A549 (cell line): ENCODE measurements around the gene CX3CR1. TPM values are rescaled to one million over a fixed set of nuclear protein-coding genes. Genes with fewer than 3 reads are reported as not detected.

Experiments used
- ATAC-seq, 2 experiments: fragments of 200-7000 bp in 1 of 2; fragments of >200 bp in 1 of 2; cut with Nextera tagmentation in 1 of 2; cut with Tn5 transposase in 1 of 2; 3 replicates each; pipeline versions ENCODE4 v1.8.0 to v1.9.1; 2018 to 2020; ENCODE audit warnings: mild to moderate bottlenecking in 1 of 2, moderate library complexity in 1 of 2
- CTCF ChIA-PET: fragments of 300-600 bp; sonication (Branson Sonifier 250); formaldehyde crosslinking; extraction: SDS; loops from one replicate; lab custom pipeline; 2021; ENCODE audit warnings: antibody characterized with exemption, inconsistent platforms; lab: Yijun Ruan, JAX
- POLR2A ChIA-PET: fragments of 350-600 bp; formaldehyde crosslinking; extraction: SDS; loops from one replicate; lab custom pipeline; 2021; ENCODE audit warnings: antibody characterized with exemption, inconsistent platforms; lab: Yijun Ruan, JAX
- DNase-seq, 2 experiments: peaks; one replicate each; pipeline versions ENCODE4 v3.0.0 to v3.0.0-alpha.2; 2011 to 2016; ENCODE audit warnings: low read depth in 1 of 2, low spot score in 1 of 2
- FAIRE-seq: peaks from 2 replicates; lab custom pipeline; 2011; peaks lifted over from hg19 to GRCh38; lab: Jason Lieb, UNC
- H3K27ac ChIP-seq, 2 experiments: fragments of >200 bp; sonication (Bioruptor Twin); formaldehyde crosslinking; 3 replicates each; pipeline ENCODE4 v1.5.1; 2016 to 2017
- H3K4me1 ChIP-seq: fragments of >200 bp; sonication (Bioruptor Twin); formaldehyde crosslinking; 3 replicates; pipeline ENCODE4 v1.6.1; 2016
- H3K4me2 ChIP-seq: fragments of >200 bp; sonication (Bioruptor Twin); formaldehyde crosslinking; 3 replicates; pipeline ENCODE4 v1.6.1; 2016
- H3K4me3 ChIP-seq: fragments of >200 bp; sonication (Bioruptor Twin); formaldehyde crosslinking; 3 replicates; pipeline ENCODE4 v1.5.1; 2016
- H3K9me3 ChIP-seq: fragments of >200 bp; sonication (Bioruptor Twin); formaldehyde crosslinking; 3 replicates; pipeline ENCODE4 v1.6.1; 2016
- CEBPB ChIP-seq, 2 experiments: fragments of >200 bp in 1 of 2; sonication (Bioruptor Twin) in 1 of 2; formaldehyde crosslinking in 1 of 2; IDR thresholded peaks; 2 replicates each; pipeline ENCODE4 v1.6.1; 2012 to 2016
- CHD4 ChIP-seq: fragments of 200-600 bp; sonication (generic); IDR thresholded peaks from 2 replicates; pipeline ENCODE4 v1.6.1; 2016; ENCODE audit warnings: antibody characterized with exemption, mild to moderate bottlenecking, borderline replicate concordance
- EHF ChIP-seq: fragments of 250-450 bp; sonication (Bioruptor Pico); IDR thresholded peaks from 2 replicates; pipeline ENCODE4 v1.5.0; 2020; ENCODE audit warnings: mild to moderate bottlenecking
- ESRRA ChIP-seq: fragments of 150-350 bp; IDR thresholded peaks from 2 replicates; pipeline ENCODE4 v1.6.1; 2014; ENCODE audit warnings: mild to moderate bottlenecking, low read length, borderline replicate concordance
- HDAC2 ChIP-seq: fragments of 200-600 bp; sonication (generic); IDR thresholded peaks from 2 replicates; pipeline ENCODE4 v1.6.1; 2016
- HOXA7 ChIP-seq: fragments of 250-450 bp; sonication (Bioruptor Pico); IDR thresholded peaks from 2 replicates; pipeline ENCODE4 v1.5.0; 2020; ENCODE audit warnings: mild to moderate bottlenecking, moderate library complexity
- HOXB13 ChIP-seq: fragments of 250-450 bp; sonication (Bioruptor Pico); IDR thresholded peaks from 2 replicates; pipeline ENCODE4 v1.5.0; 2020; ENCODE audit warnings: low read depth, mild to moderate bottlenecking, moderate library complexity
- KDM1A ChIP-seq: fragments of 200-600 bp; sonication (generic); IDR thresholded peaks from 2 replicates; pipeline ENCODE4 v1.6.1; 2016; ENCODE audit warnings: low read depth, mild to moderate bottlenecking
- NFE2L2 ChIP-seq: fragments of 150-350 bp; conservative IDR thresholded peaks from 2 replicates; pipeline ENCODE4 v1.6.1; 2014; ENCODE audit warnings: low read length
- POLR2AphosphoS2 ChIP-seq: conservative IDR thresholded peaks from 2 replicates; pipeline ENCODE4 v1.6.1; 2012; ENCODE audit warnings: low read length, improper control_type of control experiment, inconsistent platforms
- RCOR1 ChIP-seq: fragments of 150-350 bp; IDR thresholded peaks from 2 replicates; pipeline ENCODE4 v1.6.1; 2014; ENCODE audit warnings: antibody characterized with exemption, low read length, low read depth
- REST ChIP-seq: fragments of 200-600 bp; sonication (generic); IDR thresholded peaks from 2 replicates; pipeline ENCODE4 v1.6.1; 2016; ENCODE audit warnings: antibody characterized with exemption, mild to moderate bottlenecking, moderate library complexity
- SMC3 ChIP-seq: fragments of >200 bp; sonication (Bioruptor Twin); formaldehyde crosslinking; IDR thresholded peaks from 3 replicates; pipeline ENCODE4 v1.6.1; 2018; ENCODE audit warnings: inconsistent platforms
- TP53 ChIP-seq: fragments of 250-450 bp; sonication (Bioruptor Pico); IDR thresholded peaks from 2 replicates; pipeline ENCODE4 v1.5.0; 2021; ENCODE audit warnings: mild to moderate bottlenecking, moderate library complexity
- ZC3H11A ChIP-seq: fragments of 450-650 bp; IDR thresholded peaks from 2 replicates; pipeline ENCODE4 v1.6.1; 2014; ENCODE audit warnings: antibody characterized with exemption, mild to moderate bottlenecking
- ZFP36 ChIP-seq: fragments of 450-650 bp; IDR thresholded peaks from 2 replicates; pipeline ENCODE4 v1.6.1; 2014; ENCODE audit warnings: borderline replicate concordance; ENCODE audit not compliant: partially characterized antibody
- whole genome bisulfite sequencing: methylation state at CpG from one replicate; pipeline ENCODE4 v1.1.6; 2017; ENCODE audit errors: missing lambda C conversion rate; 5-methylcytosine and 5-hydroxymethylcytosine counted together
- polyA plus RNA-seq, 4 experiments: library from polyadenylated mRNA; depleted of rRNA in 3 of 4; stranded (reverse); fragments of >200 nt; fragmentation: RNase III in 1 of 4; extraction: RNeasy Plus Mini Kit Qiagen cat#74134 plus additional on column Dnase treatment in 1 of 4; gene quantifications; 2 replicates in 3 of 4; 3 replicates in 1 of 4; pipeline ENCODE4 v1.2.3, GENCODE V29; 2011 to 2017
- TF ChIP-seq, protein P1 (sequence below): fragments of >200 bp; sonication (Bioruptor Twin); formaldehyde crosslinking; IDR thresholded peaks from 3 replicates; pipeline ENCODE4 v1.6.1; 2016
- TF ChIP-seq, protein P2 (sequence below): fragments of 250-450 bp; sonication (Bioruptor Pico); IDR thresholded peaks from 2 replicates; pipeline ENCODE4 v1.5.0; 2021; ENCODE audit warnings: mild to moderate bottlenecking, moderate library complexity, borderline replicate concordance

The CX3CR1 gene
- polyA plus RNA-seq, 2 of the 4 experiments (the other 2 are of a cell fraction): 0.06 to 0.14 TPM

GRCh38 chr3:39222462-39222861, 57.4 kb downstream of the CX3CR1 start:
- no peak overlapping the region for H3K27ac ChIP-seq
- H3K4me3 ChIP-seq: no peak overlapping the region
- DNase-seq: no peak
- H3K4me1 ChIP-seq: no peaks in the 10 kb centered on the region
- no peak for FAIRE-seq
- no peak overlapping the region for H3K4me2 ChIP-seq
- CTCF ChIA-PET: no interaction called here
- POLR2A ChIA-PET: no interaction called here
- no peak for TF ChIP-seq NFE2L2
- TF ChIP-seq KDM1A: no peak
- TF ChIP-seq RCOR1: no peak
- no peak for TF ChIP-seq HOXB13 (CRISPR knock-in tag)
- 0% methylated on average over 1 of the region's 1 CpG for WGBS
- no peak for ATAC-seq
- no peaks in the 10 kb centered on the region for H3K9me3 ChIP-seq

DNA sequence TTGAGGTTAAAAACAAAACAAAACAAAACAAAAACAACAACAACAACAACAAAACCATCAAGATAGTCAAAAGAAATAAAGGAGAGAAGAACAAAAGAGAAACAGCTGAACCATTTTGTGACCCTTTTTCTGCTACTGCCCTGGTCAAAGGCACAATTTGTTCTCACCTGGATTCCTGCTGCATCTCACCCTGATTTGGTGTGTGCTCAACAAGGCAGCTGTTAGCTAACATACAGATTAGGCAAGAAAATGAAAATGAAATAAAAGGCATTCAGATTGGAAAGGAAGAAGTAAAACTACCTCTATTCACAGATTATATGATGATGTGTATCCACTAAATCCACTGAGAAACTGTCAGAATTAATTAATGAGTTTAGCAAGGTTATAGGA, 58.7 kb downstream of the CX3CR1 start:
- Histone ChIP-seq H3K27ac (no peak overlapping the region), H3K9me3 (no peaks in the 10 kb centered on the region), H3K4me1 (no peaks in the 10 kb centered on the region), H3K4me3 (no peak overlapping the region), H3K4me2 (no peak overlapping the region)
- POLR2A ChIA-PET: no interaction called here
- CTCF ChIA-PET: interaction anchor here (0.6 to 0.9 kb wide), 2 partner anchors 10 to 94 kb away, joined by 3 read pairs; no protein-coding TSS in a partner anchor
- ATAC-seq: no peak
- peak; percentile 76 for FAIRE-seq
- TF ChIP-seq CHD4 (no peak), CEBPB (IDR thresholded peaks at IDR 0.05) (no peak), ESRRA (no peak), HOXB13 (CRISPR knock-in tag) (no peak), TP53 (CRISPR knock-in tag) (no peak), SMC3 (no peak), HOXA7 (CRISPR knock-in tag) (no peak), EHF (no peak), ZFP36 (no peak), HDAC2 (no peak), ZC3H11A (no peak), REST (no peak), POLR2AphosphoS2 (no peak)
- TF ChIP-seq, protein P1, sequence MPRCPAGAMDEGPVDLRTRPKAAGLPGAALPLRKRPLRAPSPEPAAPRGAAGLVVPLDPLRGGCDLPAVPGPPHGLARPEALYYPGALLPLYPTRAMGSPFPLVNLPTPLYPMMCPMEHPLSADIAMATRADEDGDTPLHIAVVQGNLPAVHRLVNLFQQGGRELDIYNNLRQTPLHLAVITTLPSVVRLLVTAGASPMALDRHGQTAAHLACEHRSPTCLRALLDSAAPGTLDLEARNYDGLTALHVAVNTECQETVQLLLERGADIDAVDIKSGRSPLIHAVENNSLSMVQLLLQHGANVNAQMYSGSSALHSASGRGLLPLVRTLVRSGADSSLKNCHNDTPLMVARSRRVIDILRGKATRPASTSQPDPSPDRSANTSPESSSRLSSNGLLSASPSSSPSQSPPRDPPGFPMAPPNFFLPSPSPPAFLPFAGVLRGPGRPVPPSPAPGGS: no peak
- TF ChIP-seq, protein P2, sequence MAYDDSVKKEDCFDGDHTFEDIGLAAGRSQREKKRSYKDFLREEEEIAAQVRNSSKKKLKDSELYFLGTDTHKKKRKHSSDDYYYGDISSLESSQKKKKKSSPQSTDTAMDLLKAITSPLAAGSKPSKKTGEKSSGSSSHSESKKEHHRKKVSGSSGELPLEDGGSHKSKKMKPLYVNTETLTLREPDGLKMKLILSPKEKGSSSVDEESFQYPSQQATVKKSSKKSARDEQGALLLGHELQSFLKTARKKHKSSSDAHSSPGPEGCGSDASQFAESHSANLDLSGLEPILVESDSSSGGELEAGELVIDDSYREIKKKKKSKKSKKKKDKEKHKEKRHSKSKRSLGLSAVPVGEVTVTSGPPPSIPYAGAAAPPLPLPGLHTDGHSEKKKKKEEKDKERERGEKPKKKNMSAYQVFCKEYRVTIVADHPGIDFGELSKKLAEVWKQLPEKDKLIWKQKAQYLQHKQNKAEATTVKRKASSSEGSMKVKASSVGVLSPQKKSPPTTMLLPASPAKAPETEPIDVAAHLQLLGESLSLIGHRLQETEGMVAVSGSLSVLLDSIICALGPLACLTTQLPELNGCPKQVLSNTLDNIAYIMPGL: no peak
- no peak for DNase-seq
